ENCODE measurements around the gene KCNT2. TPM values are rescaled to one million over a fixed set of nuclear protein-coding genes. Genes with fewer than 3 reads are reported as not detected.

KCNT2 gene
- total and polyA plus RNA-seq, 9 donors = 5.3 to 34.9 (median 14.1) TPM

GRCh38 chr1:196205882-196206281, 402.4 kb downstream of the KCNT2 start:
- 84 to 91% (median 87%) methylated on average over 2 of the region's 2 CpGs for WGBS, 3 donors
- H3K9me3 ChIP-seq = no peaks in the 10 kb centered on the region
- intact Hi-C loops (cut with DNase I) = no loop called here

GRCh38 chr1:196196486-196196885, 411.8 kb downstream of the KCNT2 start:
- H3K27ac ChIP-seq = no peak overlapping the region
- WGBS, 3 donors = 24 to 48% (median 30%) methylated on average over 1 of the region's 1 CpG

More at GRCh38 chr1:196205882-196206281, 402.4 kb downstream of the KCNT2 start:
- H3K4me3 ChIP-seq = no peak overlapping the region
- no peaks in the 10 kb centered on the region for H3K27me3 ChIP-seq
- H3K27ac ChIP-seq = no peak overlapping the region
- no peaks in the 10 kb centered on the region for H3K36me3 ChIP-seq
- H3K4me1 ChIP-seq (ENCODE audit: insufficient read depth) = no peaks in the 10 kb centered on the region
- no peak for DNase-seq
- TF ChIP-seq POLR2A (IDR thresholded peaks at IDR 0.05) = no peak
- no peak for TF ChIP-seq EP300 (IDR thresholded peaks at IDR 0.05)
- TF ChIP-seq CTCF (IDR thresholded peaks at IDR 0.05) = no peak

DNA sequence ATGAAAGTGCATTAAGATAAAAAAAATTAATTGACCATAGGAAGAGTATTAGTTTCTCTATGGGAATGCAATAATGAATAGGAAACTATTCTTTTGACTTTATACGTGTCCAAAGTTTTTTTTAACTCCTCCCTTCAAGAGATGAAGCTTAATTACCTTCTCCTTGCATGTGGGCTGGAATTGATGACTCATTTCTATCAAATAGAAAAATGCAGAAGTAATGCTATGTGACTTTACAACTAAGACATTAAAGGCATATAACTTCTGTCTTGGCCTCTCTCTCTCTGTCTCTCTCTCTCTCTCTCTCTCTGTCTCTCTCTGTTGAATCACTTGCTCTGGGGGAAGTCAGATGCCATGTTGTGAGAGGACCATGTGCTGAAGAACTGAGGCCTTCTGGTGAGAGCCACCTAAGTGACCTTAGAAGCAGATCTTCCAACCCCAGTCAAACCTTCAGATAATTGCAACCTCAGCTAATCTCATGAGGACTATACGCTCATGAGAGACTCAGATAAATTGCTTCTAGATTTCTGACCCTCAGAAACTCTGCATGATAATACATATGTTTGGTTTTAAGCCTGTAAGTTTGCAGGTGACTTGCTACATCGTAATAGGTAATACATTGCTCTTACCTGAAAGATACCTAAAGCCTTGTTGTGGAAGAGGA, 414.2 kb downstream of the KCNT2 start:
- intact Hi-C loops (cut with DNase I) = no loop called here

More at GRCh38 chr1:196196486-196196885, 411.8 kb downstream of the KCNT2 start:
- Histone ChIP-seq H3K9me3 (no peaks in the 10 kb centered on the region), H3K4me1 (ENCODE audit: insufficient read depth) (no peaks in the 10 kb centered on the region), H3K27me3 (no peaks in the 10 kb centered on the region), H3K36me3 (no peaks in the 10 kb centered on the region), H3K4me3 (no peak overlapping the region)
- TF ChIP-seq CTCF (IDR thresholded peaks at IDR 0.05) = no peak
- TF ChIP-seq POLR2A (IDR thresholded peaks at IDR 0.05) = no peak
- no peak for DNase-seq
- intact Hi-C loops (cut with DNase I) = no loop called here

GRCh38 chr1:196183941-196184340, 424.3 kb downstream of the KCNT2 start:
- H3K27ac ChIP-seq = no peak overlapping the region
- WGBS, 3 donors = 91 to 92% (median 92%) methylated on average over 8 of the region's 8 CpGs
- H3K9me3 ChIP-seq = no peaks in the 10 kb centered on the region
- no peak overlapping the region for H3K4me3 ChIP-seq
- no peaks in the 10 kb centered on the region for H3K36me3 ChIP-seq
- intact Hi-C loops (cut with DNase I) = no loop called here
- no peak for DNase-seq
- no peaks in the 10 kb centered on the region for H3K4me1 ChIP-seq (ENCODE audit: insufficient read depth)
- H3K27me3 ChIP-seq = no peaks in the 10 kb centered on the region
- TF ChIP-seq POLR2A (IDR thresholded peaks at IDR 0.05) (no peak), CTCF (IDR thresholded peaks at IDR 0.05) (no peak), EP300 (IDR thresholded peaks at IDR 0.05) (no peak)

More for the DNA sequence above, 414.2 kb downstream of the KCNT2 start:
- DNase-seq = no peak
- H3K9me3 ChIP-seq = no peaks in the 10 kb centered on the region
- 32 to 88% (median 32%) methylated on average over 3 of the region's 3 CpGs for WGBS, 3 donors
- H3K27ac ChIP-seq = no peak overlapping the region
- no peaks in the 10 kb centered on the region for H3K4me1 ChIP-seq (ENCODE audit: insufficient read depth)
- H3K36me3 ChIP-seq = no peaks in the 10 kb centered on the region
- no peaks in the 10 kb centered on the region for H3K27me3 ChIP-seq
- H3K4me3 ChIP-seq = no peak overlapping the region
- no peak for TF ChIP-seq POLR2A (IDR thresholded peaks at IDR 0.05)
- no peak for TF ChIP-seq EP300 (IDR thresholded peaks at IDR 0.05)
- TF ChIP-seq CTCF (IDR thresholded peaks at IDR 0.05) = no peak
